HepG2 (cell line): ENCODE data around the gene AP3D1. TPM values are rescaled to one million over a fixed set of nuclear protein-coding genes. Genes with fewer than 3 reads are reported as not detected.

Experiments used
- CEBPB ChIP-seq: IDR thresholded peaks from 2 replicates; pipeline ENCODE4 v1.6.1; 2011; ENCODE audit warnings: low read depth, low read length, improper control_type of control experiment, borderline replicate concordance
- DR1 ChIP-seq: sonication (generic); formaldehyde crosslinking; IDR thresholded peaks from 2 replicates; pipeline ENCODE4 v1.8.0; 2021; ENCODE audit warnings: mild to moderate bottlenecking, missing genetic modification reagents, inconsistent platforms
- GTF3A ChIP-seq: sonication (generic); formaldehyde crosslinking; conservative IDR thresholded peaks from 2 replicates; pipeline ENCODE4 v1.4.0; 2020; ENCODE audit warnings: mild to moderate bottlenecking, missing genetic modification reagents
- MXI1 ChIP-seq: IDR thresholded peaks from 3 replicates; pipeline ENCODE4 v1.6.1; 2012; ENCODE audit warnings: low read depth, low read length, inconsistent platforms, borderline replicate concordance
- RBAK ChIP-seq: sonication (generic); formaldehyde crosslinking; IDR thresholded peaks from 2 replicates; pipeline ENCODE4 v1.5.1; 2020; ENCODE audit warnings: mild to moderate bottlenecking, missing genetic modification reagents
- SP1 ChIP-seq, 2 experiments: fragments of 450-650 bp in 1 of 2; sonication (generic) in 1 of 2; formaldehyde crosslinking in 1 of 2; IDR thresholded peaks; 2 replicates each; pipeline versions ENCODE4 v1.4.0 to v1.6.1; 2016 to 2020; ENCODE audit warnings: missing genetic modification reagents in 1 of 2
- SP4 ChIP-seq: sonication (generic); formaldehyde crosslinking; IDR thresholded peaks from 2 replicates; pipeline ENCODE4 v1.8.1; 2023; ENCODE audit warnings: mild to moderate bottlenecking, missing genetic modification reagents
- TCF12 ChIP-seq, 2 experiments: fragments of 450-650 bp in 1 of 2; sonication (generic) in 1 of 2; formaldehyde crosslinking in 1 of 2; IDR thresholded peaks; 2 replicates each; pipeline versions ENCODE4 v1.6.1 to v1.8.0; 2017 to 2022; ENCODE audit warnings: antibody characterized with exemption in 1 of 2, mild to moderate bottlenecking in 1 of 2, missing genetic modification reagents in 1 of 2, moderate library complexity in 1 of 2
- U2AF2 ChIP-seq: fragments of 200-400 bp; formaldehyde crosslinking; IDR thresholded peaks from 2 replicates; pipeline ENCODE4 v1.6.1; 2017; ENCODE audit warnings: low read depth, mild to moderate bottlenecking, low read length
- ZFP36L1 ChIP-seq: sonication (generic); formaldehyde crosslinking; IDR thresholded peaks from 2 replicates; pipeline ENCODE4 v1.8.0; 2022; ENCODE audit warnings: mild to moderate bottlenecking, missing genetic modification reagents, moderate library complexity
- ZNF367 ChIP-seq: sonication (generic); formaldehyde crosslinking; IDR thresholded peaks from 2 replicates; pipeline ENCODE4 v1.4.0; 2020; ENCODE audit warnings: missing genetic modification reagents, borderline replicate concordance
- ZNF501 ChIP-seq: sonication (generic); formaldehyde crosslinking; IDR thresholded peaks from 2 replicates; pipeline ENCODE4 v1.5.1; 2020; ENCODE audit warnings: mild to moderate bottlenecking, moderate library complexity, missing genetic modification reagents
- ZNF598 ChIP-seq: sonication (generic); formaldehyde crosslinking; IDR thresholded peaks from 2 replicates; pipeline ENCODE4 v1.5.1; 2020; ENCODE audit warnings: mild to moderate bottlenecking, missing genetic modification reagents, borderline replicate concordance
- ZNF672 ChIP-seq: sonication (generic); formaldehyde crosslinking; IDR thresholded peaks from 2 replicates; pipeline ENCODE4 v1.8.1; 2022; ENCODE audit warnings: missing genetic modification reagents
- ZNF841 ChIP-seq: sonication (generic); formaldehyde crosslinking; IDR thresholded peaks from 2 replicates; pipeline ENCODE4 v1.8.1; 2023; ENCODE audit warnings: missing genetic modification reagents, borderline replicate concordance
- polyA plus RNA-seq, 8 experiments: library from polyadenylated mRNA; depleted of rRNA in 3 of 8; stranded (reverse) in 7 of 8; unstranded in 1 of 8; fragments of >200 nt; fragmentation: Illumina TruSeq in 4 of 8; extraction: Trizol in 4 of 8; gene quantifications; 2 replicates each; pipeline versions ENCODE4 v1.2.1 to v1.2.3, GENCODE V29; 2011 to 2016; ENCODE audit warnings: low read depth in 4 of 8, missing spikeins in 1 of 8, mixed read lengths in 1 of 8; ENCODE audit not compliant: insufficient read depth in 1 of 8
- total RNA-seq, 5 experiments: library from RNA; depleted of rRNA; stranded (reverse); fragments of >200 nt; fragmentation: Illumina TruSeq; extraction: Trizol; gene quantifications; 2 replicates each; pipeline ENCODE4 v1.2.3, GENCODE V29; 2016; ENCODE audit warnings: low read depth in 1 of 5
- TF ChIP-seq, protein P1 (sequence below): sonication (generic); formaldehyde crosslinking; IDR thresholded peaks from 2 replicates; pipeline ENCODE4 v1.4.0; 2020; ENCODE audit warnings: mild to moderate bottlenecking, missing genetic modification reagents
- TF ChIP-seq, protein P2 (sequence below): sonication (generic); formaldehyde crosslinking; IDR thresholded peaks from 2 replicates; pipeline ENCODE4 v1.8.0; 2022; ENCODE audit warnings: mild to moderate bottlenecking, missing genetic modification reagents; ENCODE audit not compliant: insufficient replicate concordance
- TF ChIP-seq, protein P3 (sequence below): IDR thresholded peaks from 2 replicates; pipeline ENCODE4 v1.6.1; 2016; ENCODE audit warnings: control low read depth
- TF ChIP-seq, protein P4 (sequence below): sonication (generic); formaldehyde crosslinking; IDR thresholded peaks from 2 replicates; pipeline ENCODE4 v1.4.0; 2020; ENCODE audit warnings: mild to moderate bottlenecking, missing genetic modification reagents
- TF ChIP-seq, protein P5 (sequence below): sonication (generic); formaldehyde crosslinking; IDR thresholded peaks from 2 replicates; pipeline ENCODE4 v1.4.0; 2020; ENCODE audit warnings: missing genetic modification reagents

Gene AP3D1
- total and polyA plus RNA-seq, 2 of the 13 experiments (the other 11 are each of a cell fraction or from before 2014, with no cell fraction given), result 68.0 to 82.6 TPM

DNA sequence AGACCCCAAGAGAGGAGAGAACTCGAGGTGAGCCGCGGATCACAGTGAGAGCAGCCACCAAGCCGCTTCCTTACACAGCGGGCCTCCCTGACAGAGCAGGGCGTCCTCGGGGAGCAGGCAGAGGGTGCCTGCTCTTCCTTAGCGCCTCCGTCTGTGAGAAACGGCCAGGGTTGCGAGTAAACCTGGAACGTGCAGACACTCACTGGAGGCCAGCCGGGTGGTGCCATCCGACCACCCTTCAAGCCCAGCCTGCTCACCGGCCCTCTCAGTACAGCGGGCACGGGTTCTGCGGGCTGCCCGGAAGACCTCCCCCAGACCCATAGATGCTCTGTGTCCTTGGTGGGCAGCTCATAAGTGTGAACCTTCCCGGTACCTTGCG, 22.0 kb upstream of the AP3D1 start (continued):
- TF ChIP-seq, protein P1, sequence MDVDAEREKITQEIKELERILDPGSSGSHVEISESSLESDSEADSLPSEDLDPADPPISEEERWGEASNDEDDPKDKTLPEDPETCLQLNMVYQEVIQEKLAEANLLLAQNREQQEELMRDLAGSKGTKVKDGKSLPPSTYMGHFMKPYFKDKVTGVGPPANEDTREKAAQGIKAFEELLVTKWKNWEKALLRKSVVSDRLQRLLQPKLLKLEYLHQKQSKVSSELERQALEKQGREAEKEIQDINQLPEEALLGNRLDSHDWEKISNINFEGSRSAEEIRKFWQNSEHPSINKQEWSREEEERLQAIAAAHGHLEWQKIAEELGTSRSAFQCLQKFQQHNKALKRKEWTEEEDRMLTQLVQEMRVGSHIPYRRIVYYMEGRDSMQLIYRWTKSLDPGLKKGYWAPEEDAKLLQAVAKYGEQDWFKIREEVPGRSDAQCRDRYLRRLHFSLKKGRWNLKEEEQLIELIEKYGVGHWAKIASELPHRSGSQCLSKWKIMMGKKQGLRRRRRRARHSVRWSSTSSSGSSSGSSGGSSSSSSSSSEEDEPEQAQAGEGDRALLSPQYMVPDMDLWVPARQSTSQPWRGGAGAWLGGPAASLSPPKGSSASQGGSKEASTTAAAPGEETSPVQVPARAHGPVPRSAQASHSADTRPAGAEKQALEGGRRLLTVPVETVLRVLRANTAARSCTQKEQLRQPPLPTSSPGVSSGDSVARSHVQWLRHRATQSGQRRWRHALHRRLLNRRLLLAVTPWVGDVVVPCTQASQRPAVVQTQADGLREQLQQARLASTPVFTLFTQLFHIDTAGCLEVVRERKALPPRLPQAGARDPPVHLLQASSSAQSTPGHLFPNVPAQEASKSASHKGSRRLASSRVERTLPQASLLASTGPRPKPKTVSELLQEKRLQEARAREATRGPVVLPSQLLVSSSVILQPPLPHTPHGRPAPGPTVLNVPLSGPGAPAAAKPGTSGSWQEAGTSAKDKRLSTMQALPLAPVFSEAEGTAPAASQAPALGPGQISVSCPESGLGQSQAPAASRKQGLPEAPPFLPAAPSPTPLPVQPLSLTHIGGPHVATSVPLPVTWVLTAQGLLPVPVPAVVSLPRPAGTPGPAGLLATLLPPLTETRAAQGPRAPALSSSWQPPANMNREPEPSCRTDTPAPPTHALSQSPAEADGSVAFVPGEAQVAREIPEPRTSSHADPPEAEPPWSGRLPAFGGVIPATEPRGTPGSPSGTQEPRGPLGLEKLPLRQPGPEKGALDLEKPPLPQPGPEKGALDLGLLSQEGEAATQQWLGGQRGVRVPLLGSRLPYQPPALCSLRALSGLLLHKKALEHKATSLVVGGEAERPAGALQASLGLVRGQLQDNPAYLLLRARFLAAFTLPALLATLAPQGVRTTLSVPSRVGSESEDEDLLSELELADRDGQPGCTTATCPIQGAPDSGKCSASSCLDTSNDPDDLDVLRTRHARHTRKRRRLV (CRISPR knock-in tag), result no peak
- TF ChIP-seq ZNF841 (CRISPR knock-in tag) (no peak), RBAK (CRISPR knock-in tag) (peak; percentile 38; the same call in 1 of the 2 replicates), U2AF2 (no peak), GTF3A (CRISPR knock-in tag) (no peak), ZNF501 (CRISPR knock-in tag) (no peak), DR1 (CRISPR knock-in tag) (no peak), ZNF672 (no peak), ZFP36L1 (CRISPR knock-in tag) (no peak), CEBPB (no peak), SP1 (IDR thresholded peaks at IDR 0.05) (no peak), SP1 (CRISPR knock-in tag; IDR thresholded peaks at IDR 0.05) (0 out of 2 replicates have a peak, but pooled peaks have one; percentile 8), MXI1 (no peak), TCF12 (IDR thresholded peaks at IDR 0.05) (no peak), TCF12 (CRISPR knock-in tag; IDR thresholded peaks at IDR 0.05) (no peak), ZNF598 (CRISPR knock-in tag) (no peak), ZNF367 (CRISPR knock-in tag) (no peak), SP4 (CRISPR knock-in tag) (0 out of 2 replicates have a peak, but pooled peaks have one; percentile 30)
- TF ChIP-seq, protein P2, sequence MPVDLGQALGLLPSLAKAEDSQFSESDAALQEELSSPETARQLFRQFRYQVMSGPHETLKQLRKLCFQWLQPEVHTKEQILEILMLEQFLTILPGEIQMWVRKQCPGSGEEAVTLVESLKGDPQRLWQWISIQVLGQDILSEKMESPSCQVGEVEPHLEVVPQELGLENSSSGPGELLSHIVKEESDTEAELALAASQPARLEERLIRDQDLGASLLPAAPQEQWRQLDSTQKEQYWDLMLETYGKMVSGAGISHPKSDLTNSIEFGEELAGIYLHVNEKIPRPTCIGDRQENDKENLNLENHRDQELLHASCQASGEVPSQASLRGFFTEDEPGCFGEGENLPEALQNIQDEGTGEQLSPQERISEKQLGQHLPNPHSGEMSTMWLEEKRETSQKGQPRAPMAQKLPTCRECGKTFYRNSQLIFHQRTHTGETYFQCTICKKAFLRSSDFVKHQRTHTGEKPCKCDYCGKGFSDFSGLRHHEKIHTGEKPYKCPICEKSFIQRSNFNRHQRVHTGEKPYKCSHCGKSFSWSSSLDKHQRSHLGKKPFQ (CRISPR knock-in tag), result no peak
- TF ChIP-seq, protein P3, sequence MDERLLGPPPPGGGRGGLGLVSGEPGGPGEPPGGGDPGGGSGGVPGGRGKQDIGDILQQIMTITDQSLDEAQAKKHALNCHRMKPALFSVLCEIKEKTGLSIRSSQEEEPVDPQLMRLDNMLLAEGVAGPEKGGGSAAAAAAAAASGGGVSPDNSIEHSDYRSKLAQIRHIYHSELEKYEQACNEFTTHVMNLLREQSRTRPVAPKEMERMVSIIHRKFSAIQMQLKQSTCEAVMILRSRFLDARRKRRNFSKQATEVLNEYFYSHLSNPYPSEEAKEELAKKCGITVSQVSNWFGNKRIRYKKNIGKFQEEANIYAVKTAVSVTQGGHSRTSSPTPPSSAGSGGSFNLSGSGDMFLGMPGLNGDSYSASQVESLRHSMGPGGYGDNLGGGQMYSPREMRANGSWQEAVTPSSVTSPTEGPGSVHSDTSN (CRISPR knock-in tag), result no peak
- TF ChIP-seq, protein P4, sequence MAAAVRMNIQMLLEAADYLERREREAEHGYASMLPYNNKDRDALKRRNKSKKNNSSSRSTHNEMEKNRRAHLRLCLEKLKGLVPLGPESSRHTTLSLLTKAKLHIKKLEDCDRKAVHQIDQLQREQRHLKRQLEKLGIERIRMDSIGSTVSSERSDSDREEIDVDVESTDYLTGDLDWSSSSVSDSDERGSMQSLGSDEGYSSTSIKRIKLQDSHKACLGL (CRISPR knock-in tag), result no peak
- TF ChIP-seq, protein P5, sequence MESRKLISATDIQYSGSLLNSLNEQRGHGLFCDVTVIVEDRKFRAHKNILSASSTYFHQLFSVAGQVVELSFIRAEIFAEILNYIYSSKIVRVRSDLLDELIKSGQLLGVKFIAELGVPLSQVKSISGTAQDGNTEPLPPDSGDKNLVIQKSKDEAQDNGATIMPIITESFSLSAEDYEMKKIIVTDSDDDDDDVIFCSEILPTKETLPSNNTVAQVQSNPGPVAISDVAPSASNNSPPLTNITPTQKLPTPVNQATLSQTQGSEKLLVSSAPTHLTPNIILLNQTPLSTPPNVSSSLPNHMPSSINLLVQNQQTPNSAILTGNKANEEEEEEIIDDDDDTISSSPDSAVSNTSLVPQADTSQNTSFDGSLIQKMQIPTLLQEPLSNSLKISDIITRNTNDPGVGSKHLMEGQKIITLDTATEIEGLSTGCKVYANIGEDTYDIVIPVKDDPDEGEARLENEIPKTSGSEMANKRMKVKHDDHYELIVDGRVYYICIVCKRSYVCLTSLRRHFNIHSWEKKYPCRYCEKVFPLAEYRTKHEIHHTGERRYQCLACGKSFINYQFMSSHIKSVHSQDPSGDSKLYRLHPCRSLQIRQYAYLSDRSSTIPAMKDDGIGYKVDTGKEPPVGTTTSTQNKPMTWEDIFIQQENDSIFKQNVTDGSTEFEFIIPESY, result peak; percentile 46; the same call in 1 of the 2 replicates
